ENCODE measurements around the gene BTBD6. TPM values are rescaled to one million over a fixed set of nuclear protein-coding genes. Genes with fewer than 3 reads are reported as not detected.
"Not testable (repeated sequence)": the region's sequence is repeated elsewhere in the genome, so short reads cannot be mapped to it uniquely, and the experiment has no call there.

The BTBD6 gene
- total and polyA plus RNA-seq, 10 donors, result 19.1 to 31.4 (median 25.5) TPM

DNA sequence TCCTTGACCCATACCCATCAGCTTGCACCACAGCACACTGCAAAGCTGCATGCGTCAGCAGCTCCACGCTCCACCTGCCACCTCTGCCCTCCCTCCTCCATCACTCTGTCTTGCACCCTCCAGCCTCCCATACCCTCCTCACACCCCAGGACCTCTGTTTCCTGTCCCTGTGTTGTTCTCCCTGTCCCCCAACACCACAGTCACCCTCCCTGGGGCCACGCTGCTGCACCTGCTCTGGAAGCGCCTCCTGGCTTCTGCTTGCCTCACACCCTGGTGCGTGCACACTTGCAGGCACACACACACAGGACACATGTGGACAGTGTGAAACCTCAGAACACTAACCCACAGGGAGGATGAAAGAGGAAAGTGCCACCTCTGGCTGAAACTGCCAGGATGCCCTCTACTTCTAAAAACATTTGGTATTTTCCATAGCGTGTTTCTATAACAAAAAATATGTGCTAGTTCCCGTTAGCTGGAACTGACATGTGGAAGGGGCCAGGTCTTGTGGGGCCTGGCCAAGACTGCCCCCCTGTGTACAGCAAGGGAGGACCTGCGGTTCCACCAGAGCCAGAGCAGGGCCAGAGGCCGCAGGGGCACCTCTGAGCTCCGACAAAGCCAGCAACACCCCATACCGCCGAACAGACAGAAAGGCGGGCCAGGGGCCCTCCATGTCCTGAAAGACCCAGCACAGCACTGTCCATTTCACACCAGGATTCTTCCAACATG is 42.5 kb downstream of the BTBD6 start:
- H3K27ac ChIP-seq, result peak overlapping the region in 1 of 8 donors; percentile 34
- DNase-seq, result no peak
- intact Hi-C loops (cut with DNase I; ENCODE audit: low total_unique reads), result no loop called here
- no peaks in the 10 kb centered on the region for H3K27me3 ChIP-seq (replicated peaks in 1 of 7)
- H3K4me3 ChIP-seq, result no peak overlapping the region
- peaks cover 25 to 66% (median 50%) of the 10 kb centered on the region in 6 donors for H3K4me1 ChIP-seq
- 39 to 48% (median 47%) methylated on average over 13 of the region's 13 CpGs for WGBS, 5 donors
- no peaks in the 10 kb centered on the region for H3K9me3 ChIP-seq
- H3K36me3 ChIP-seq, result peaks cover 0 to 5% (median 0%) of the 10 kb centered on the region in 6 donors
- TF ChIP-seq POLR2A (IDR thresholded peaks at IDR 0.05) (no peak), POLR2AphosphoS5 (IDR thresholded peaks at IDR 0.05) (peak in 2 of 3 donors; percentile 48)
- TF ChIP-seq, protein P1, sequence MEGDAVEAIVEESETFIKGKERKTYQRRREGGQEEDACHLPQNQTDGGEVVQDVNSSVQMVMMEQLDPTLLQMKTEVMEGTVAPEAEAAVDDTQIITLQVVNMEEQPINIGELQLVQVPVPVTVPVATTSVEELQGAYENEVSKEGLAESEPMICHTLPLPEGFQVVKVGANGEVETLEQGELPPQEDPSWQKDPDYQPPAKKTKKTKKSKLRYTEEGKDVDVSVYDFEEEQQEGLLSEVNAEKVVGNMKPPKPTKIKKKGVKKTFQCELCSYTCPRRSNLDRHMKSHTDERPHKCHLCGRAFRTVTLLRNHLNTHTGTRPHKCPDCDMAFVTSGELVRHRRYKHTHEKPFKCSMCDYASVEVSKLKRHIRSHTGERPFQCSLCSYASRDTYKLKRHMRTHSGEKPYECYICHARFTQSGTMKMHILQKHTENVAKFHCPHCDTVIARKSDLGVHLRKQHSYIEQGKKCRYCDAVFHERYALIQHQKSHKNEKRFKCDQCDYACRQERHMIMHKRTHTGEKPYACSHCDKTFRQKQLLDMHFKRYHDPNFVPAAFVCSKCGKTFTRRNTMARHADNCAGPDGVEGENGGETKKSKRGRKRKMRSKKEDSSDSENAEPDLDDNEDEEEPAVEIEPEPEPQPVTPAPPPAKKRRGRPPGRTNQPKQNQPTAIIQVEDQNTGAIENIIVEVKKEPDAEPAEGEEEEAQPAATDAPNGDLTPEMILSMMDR (IDR thresholded peaks at IDR 0.05 in 8 of 11, conservative IDR thresholded peaks at IDR 0.05 in 3 of 11), result peak in 1 of 11 experiments; percentile 24

DNA sequence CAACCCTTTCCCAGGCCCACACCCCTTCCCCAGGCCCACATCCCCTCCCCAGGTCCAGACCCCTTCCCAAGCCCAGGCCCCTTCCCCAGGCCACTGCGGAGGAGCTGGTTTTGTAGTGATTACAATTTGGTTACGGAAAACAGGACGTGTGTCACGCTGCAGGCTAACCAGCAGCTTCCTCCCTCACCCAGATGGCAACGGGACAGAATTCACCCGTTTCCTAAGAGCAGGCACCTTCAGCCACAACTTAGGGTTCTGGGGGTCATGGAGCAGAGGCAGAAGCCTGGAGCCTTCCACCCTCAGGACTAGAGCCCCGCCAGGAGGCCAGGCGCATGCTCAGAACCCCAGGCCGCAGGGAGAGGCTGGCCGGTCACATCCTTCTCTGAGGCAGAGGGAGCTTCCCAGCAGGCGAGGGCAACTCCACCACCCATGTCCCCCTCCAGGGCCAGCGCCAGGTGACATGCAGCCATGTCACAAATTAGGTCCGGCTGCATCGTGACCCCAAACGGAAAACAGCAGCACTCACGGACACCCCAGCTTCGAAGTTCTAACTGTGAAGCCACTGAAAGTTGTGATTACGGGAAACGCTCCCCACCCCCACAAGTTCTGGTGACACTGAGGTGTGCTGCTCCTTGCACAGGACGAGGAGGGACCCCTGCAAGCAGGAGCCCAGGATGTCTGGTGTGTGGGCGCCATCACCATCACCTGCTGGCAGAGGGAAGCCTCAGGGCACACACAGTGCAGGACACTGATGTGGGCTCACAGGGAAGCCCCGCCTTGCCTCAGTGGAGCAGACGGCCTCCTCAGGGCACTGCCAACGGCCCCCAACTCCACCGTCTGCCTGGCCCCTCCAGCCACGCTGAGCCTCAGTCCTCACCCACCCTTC is 44.7 kb downstream of the BTBD6 start:
- H3K9me3 ChIP-seq, result no peaks in the 10 kb centered on the region
- H3K36me3 ChIP-seq, result no peaks in the 10 kb centered on the region
- peak overlapping the region in 1 of 8 donors; percentile 37 for H3K4me3 ChIP-seq
- H3K27ac ChIP-seq, result peak overlapping the region in 3 of 8 donors; percentile 9 to 22 (median 22)
- H3K27me3 ChIP-seq (replicated peaks in 1 of 7), result no peaks in the 10 kb centered on the region
- no peak for DNase-seq
- intact Hi-C loops (cut with DNase I; ENCODE audit: low total_unique reads), result no loop called here
- TF ChIP-seq POLR2AphosphoS5 (IDR thresholded peaks at IDR 0.05) (peak in 1 of 3 donors; percentile 17), POLR2A (IDR thresholded peaks at IDR 0.05) (no peak)
- TF ChIP-seq, protein P1 (IDR thresholded peaks at IDR 0.05 in 8 of 11, conservative IDR thresholded peaks at IDR 0.05 in 3 of 11), result no peak
- 28 to 50% (median 32%) methylated on average over 15 to 26 of the region's 26 CpGs for WGBS, 5 donors
- peaks cover 25 to 70% (median 52%) of the 10 kb centered on the region in 6 donors for H3K4me1 ChIP-seq

DNA sequence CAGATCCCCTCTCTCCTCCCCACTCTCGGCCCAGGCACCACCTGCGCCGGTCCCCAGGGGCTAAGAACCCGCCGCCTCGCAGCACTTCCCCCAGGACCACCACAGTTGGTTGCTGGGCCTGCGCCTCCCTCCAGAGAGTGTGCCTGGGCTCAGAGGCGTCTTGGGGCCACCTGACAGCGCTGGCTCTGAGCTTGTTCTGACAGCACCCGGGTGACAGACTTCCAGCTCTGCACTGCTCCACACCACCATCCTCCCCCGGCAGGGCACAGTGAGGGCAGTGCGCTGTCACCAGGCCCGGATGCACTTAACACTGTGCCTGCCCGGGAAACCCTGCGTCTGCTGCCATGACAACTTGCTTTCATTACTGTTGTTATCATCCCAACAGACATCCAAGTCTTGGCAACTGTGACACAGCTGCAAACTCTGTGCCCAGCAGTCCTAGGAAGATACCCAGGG is 45.8 kb downstream of the BTBD6 start:
- H3K27ac ChIP-seq, result peak overlapping the region in 4 of 8 donors; percentile 11 to 61 (median 18)
- WGBS, 5 donors, result 20 to 48% (median 29%) methylated on average over 14 to 15 of the region's 15 CpGs
- intact Hi-C loops (cut with DNase I; ENCODE audit: low total_unique reads), result no loop called here
- H3K4me3 ChIP-seq, result peak overlapping the region in 1 of 8 donors; percentile 31
- TF ChIP-seq, protein P1 (IDR thresholded peaks at IDR 0.05 in 8 of 11, conservative IDR thresholded peaks at IDR 0.05 in 3 of 11), result peak in 1 of 11 experiments; percentile 20
- TF ChIP-seq POLR2A (IDR thresholded peaks at IDR 0.05), result no peak
- peak; percentile 68 to 76 (median 74) for TF ChIP-seq POLR2AphosphoS5 (IDR thresholded peaks at IDR 0.05)
- peak; percentile 83 for DNase-seq
- no peaks in the 10 kb centered on the region for H3K27me3 ChIP-seq (replicated peaks in 1 of 7)
- no peaks in the 10 kb centered on the region for H3K9me3 ChIP-seq
- no peaks in the 10 kb centered on the region for H3K36me3 ChIP-seq
- H3K4me1 ChIP-seq, result peaks cover 27 to 78% (median 61%) of the 10 kb centered on the region in 6 donors

DNA sequence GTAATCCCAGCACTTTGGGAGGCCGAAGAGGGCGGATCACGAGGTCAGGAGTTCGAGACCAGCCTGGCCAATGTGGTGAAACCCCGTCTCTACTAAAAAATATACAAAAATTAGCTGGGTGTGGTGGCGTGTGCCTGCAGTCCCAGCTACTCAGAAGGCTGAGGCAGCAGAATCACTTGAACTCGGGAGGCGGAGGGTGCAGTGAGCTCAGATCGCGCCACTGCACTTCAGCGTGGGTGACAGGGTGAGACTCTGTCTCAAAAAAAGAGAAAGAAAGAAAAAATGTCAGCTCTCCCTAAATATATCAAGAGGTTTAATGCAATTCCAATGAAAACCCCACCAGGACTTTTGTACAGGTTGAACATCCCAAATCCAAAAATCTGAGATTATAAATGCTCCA is 49.0 kb downstream of the BTBD6 start:
- intact Hi-C loops (cut with DNase I; ENCODE audit: low total_unique reads); H3K9me3 ChIP-seq; H3K4me3 ChIP-seq; DNase-seq; H3K27me3 ChIP-seq (replicated peaks in 1 of 7); H3K36me3 ChIP-seq; H3K27ac ChIP-seq: not testable (repeated sequence)
- 92 to 97% (median 94%) methylated on average over 11 of the region's 11 CpGs for WGBS, 5 donors
- peaks cover 33 to 69% (median 55%) of the 10 kb centered on the region in 6 donors for H3K4me1 ChIP-seq
